SK-N-DZ (cell line): ENCODE measurements around the gene NOXA1.
"Not testable (repeated sequence)": the region's sequence is repeated elsewhere in the genome, so short reads cannot be mapped to it uniquely, and the experiment has no call there.

ENCODE experiments used
- DNase-seq: peaks from one replicate; pipeline ENCODE4 v3.0.0-alpha.2; 2015; ENCODE audit warnings: low spot score

NOXA1 gene

DNA sequence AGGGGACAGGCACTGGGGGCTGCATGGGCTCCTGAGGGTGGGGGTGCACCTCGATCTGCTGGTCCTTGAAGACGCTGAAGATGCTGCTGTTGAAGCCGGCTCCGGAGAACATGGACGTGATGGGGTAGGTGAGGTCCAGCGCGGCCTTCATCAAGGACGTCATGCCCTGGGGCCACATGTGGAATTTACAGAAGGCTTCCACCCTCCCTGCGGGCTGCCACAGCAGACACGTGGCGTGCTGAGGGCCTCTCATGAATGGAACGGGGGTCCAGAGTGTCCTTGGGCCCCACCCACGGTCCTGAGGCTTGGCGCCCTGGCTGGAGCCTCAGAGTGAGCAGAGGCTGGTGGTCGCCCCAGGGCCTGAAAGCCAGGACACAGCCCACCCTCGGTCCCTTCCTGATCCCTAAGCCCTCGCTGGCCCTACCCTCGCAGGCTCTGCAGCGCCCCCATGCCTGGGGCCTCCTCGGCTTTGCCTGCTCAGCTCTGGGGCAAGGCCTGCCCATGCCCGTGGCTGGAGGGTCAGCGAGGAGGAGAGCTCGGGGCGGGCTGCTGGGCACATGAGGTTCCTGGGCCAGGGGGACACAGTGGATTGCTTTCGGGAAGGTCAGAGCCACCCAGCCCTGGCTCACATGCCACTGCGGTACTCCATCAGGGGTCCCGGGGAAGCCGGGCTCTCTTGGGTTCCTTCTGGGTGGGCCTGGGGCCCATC is 41.3 kb downstream of the NOXA1 start:
- DNase-seq, result no peak

DNA sequence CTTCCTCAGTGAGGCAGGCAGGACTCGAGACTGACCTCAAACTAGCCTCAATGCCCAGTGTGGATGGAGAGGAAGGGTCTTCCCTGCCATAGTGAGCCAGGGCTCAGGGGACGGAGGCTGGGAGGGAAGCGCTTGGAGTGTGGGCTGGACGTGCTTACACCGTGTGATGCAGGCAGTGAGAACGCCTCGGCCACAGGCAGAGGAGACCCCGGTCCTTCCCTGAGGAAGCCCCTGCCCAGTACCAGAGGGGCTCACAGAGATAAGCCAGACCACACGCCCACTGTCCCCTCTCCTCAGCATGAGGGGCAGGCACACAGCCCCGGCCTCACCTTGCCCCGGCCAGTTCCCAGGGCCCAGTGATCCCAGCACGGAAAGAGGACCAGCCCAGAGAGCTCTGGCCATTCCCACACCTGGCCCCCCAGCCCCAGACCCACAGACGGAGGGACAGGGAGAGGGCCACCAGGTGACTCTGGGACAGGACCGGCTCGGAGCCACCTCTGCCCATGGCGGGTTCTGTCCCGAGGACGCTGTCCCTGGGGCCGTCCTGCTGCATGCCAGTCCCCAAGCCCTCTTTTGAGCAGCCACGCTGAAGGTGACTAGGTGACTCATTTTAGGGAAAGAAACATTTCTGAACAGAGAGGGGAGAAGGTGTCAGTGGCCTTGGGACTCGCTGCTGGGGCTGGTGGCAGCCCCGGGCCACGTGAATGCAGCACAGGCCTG is 42.0 kb downstream of the NOXA1 start:
- no peak for DNase-seq

DNA sequence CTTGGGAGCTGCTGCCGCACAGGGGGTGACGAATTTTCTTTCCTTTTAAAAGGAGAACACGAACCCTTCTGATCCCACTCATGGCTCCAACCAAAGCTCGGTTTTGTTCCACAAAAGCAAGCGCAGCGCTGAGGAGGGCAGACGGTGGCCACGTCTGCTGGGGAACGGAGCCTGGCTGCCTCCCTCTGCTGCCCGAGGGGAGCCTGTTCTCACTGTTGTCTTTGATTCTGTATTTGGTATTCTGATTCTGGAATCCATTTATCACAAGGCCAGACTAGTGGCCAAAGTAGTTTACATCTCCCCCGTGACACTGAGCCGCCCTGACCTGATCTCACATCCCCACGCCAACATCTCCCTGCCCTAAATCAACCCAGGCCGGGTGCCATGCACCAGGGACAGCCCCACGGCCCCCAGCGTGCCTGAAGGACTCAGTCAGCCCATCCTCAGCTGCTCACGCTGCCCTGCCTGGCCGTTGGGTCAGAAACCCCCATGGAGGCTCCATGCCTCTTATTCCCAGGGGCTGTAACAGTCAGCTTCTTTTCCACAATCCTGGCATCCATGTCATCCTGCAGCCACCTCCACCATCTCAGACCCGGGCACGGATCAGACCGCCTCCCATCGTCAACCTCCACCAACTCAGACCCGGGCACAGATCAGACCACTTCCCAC is 42.7 kb downstream of the NOXA1 start:
- no peak for DNase-seq

GRCh38 chr9:137466389-137467085 is 43.3 kb downstream of the NOXA1 start:
- DNase-seq, result not testable (repeated sequence)

- no peak for DNase-seq
These were observed 44.0 kb downstream of the NOXA1 start for GRCh38 chr9:137467161-137467581.

- no peak for DNase-seq
These were observed 44.7 kb downstream of the NOXA1 start for GRCh38 chr9:137467896-137468295.

DNA sequence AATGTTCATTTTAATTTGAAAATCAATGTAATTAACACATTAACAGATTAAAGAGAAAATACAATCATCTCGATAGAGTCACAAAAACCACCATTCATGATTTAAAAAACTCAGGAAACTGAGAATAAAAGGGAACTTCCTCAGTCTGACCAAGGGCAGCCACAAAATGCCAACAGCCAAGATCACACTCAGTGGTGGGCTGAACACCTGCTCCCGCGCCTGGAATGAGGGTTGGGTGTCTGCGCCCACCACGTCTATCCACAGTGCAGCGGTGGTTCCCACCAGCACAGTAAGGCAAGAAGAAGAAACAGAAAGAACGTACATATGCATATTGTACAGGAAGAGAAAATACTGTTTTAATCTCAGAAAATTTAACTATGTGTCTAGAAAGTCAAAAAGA is 47.6 kb downstream of the NOXA1 start:
- DNase-seq, result no peak

DNA sequence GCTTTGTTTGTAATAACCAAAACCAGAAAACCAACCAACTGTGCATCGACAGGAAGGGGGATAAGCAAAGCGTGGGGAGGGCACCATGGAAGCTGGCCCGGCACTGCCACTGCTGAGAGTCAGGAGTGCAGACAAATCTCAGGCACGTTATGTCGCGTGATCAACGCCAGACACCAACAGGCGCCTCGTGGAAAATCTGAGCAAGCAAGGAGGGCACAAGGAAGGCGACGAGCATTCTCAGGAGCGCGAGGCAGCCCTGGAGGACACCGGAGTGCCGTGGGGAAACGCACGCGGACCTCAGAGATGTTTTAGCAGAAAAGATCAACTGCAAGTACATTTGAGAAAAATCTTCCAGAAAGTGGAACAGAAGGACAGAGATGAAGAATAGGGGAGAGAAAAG is 51.1 kb downstream of the NOXA1 start:
- DNase-seq, result no peak

GRCh38 chr9:137475666-137476065 is 52.5 kb downstream of the NOXA1 start:
- no peak for DNase-seq

DNA sequence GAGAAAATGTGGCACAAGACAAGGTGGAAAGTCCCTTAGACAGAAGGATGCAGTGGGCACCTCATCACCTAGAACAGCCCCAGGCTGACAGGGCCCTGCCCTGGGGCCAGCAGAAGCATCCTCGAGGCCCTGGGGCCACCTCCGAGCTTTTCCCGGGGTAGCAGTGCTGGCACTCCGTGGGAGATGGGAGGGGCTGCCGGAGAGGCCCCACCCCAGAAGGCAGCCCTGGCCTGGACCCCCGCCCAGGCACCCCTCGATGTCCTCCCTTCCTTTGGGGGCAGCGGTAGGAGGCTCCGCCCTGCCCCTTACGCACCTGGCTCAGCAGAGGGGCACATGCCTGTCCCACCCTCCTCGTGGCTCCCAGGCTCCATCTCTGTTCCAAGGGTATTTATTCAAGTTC is 53.7 kb downstream of the NOXA1 start:
- DNase-seq, result no peak

DNA sequence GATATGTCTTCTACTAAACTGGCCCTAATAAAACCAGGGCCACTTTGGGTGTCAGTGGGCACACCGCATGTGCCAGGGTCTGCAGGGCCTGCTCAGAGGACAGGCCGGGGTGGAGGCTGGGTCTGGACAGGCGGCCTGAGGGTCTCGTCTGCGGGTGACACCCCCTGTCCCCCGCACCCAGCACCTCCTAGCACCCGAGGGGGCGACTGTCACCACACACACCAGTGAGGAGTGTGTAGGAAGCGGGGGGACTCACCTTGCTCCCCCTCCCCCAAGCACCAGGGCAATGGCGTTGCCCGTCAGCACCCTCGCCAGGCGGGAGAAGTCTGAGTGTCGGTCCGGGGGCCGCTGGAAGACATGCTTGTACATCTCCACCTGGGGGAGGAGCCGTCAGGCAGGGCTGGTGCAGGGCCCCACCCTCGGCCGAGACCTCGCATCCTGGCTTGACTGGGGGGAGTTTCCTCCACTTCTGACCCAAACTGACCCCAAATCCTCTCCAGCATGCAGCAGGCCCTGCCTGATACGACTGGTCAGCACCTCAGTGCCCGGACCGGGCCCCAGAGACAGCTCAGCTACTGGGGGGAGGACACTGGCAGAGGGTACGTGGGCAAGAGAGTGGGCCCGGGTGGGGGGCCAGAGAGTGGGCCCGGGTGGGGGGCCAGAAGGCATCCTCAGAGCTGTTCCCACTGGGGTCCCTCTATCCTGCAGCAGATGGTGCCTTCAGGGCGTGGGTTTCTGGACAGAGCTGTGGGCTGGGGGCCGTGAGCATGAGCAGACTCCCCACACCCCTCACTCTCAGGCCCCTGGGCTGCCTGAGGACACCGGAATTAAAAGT is 54.8 kb downstream of the NOXA1 start:
- DNase-seq, result no peak

- DNase-seq, result no peak
These were observed 55.4 kb downstream of the NOXA1 start for GRCh38 chr9:137478613-137478961.

- DNase-seq, result no peak
These were observed 56.0 kb downstream of the NOXA1 start for GRCh38 chr9:137478962-137479861.

- DNase-seq, result no peak
These were observed 56.9 kb downstream of the NOXA1 start for GRCh38 chr9:137479892-137480685.

- DNase-seq, result no peak
These were observed 57.8 kb downstream of the NOXA1 start for GRCh38 chr9:137480686-137481683.

DNA sequence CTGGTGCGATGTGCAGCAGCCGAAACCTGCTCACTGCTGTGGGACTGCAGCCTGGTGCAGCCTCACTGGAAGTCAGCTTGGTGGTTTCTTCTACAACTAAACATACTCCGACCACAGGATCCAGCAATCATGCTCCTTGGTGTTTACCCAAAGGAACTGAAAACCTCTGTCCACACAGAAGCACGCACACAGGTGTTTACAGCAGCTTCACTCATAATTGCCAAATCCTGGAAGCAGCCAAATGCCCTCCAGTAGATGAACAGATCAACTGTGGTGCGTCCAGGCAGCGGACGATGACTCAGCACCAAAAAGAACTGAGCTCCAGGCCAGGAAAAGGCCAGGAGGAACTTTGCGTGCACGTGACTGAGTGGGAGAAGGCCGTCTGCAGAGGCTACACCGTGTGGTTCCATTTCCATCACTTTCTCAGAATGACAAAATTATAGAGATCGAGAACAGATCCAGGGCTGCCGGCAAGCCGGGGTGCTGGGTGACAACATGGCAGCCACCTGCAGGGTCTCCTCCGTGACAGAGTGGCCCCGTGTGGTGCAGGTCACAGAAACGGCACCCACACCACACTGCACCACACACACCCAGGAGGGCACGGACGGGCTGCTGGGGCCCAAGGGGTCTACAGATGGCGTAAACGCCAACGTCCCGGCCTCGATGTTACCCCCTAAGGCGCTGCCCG is 59.0 kb downstream of the NOXA1 start:
- DNase-seq, result no peak
